Measurements from ENCODE around the gene YWHAB. TPM values are rescaled to one million over a fixed set of nuclear protein-coding genes. Genes with fewer than 3 reads are reported as not detected.
A peak's percentile ranks its signal among the peaks of the same experiment; 100 is the strongest.

YWHAB gene
- total and polyA plus RNA-seq, 10 of the 15 experiments (the other 5 are each of a cell fraction or from before 2014, with no cell fraction given) = 63.5 to 323 (median 144) TPM

- TF ChIP-seq, protein P1, sequence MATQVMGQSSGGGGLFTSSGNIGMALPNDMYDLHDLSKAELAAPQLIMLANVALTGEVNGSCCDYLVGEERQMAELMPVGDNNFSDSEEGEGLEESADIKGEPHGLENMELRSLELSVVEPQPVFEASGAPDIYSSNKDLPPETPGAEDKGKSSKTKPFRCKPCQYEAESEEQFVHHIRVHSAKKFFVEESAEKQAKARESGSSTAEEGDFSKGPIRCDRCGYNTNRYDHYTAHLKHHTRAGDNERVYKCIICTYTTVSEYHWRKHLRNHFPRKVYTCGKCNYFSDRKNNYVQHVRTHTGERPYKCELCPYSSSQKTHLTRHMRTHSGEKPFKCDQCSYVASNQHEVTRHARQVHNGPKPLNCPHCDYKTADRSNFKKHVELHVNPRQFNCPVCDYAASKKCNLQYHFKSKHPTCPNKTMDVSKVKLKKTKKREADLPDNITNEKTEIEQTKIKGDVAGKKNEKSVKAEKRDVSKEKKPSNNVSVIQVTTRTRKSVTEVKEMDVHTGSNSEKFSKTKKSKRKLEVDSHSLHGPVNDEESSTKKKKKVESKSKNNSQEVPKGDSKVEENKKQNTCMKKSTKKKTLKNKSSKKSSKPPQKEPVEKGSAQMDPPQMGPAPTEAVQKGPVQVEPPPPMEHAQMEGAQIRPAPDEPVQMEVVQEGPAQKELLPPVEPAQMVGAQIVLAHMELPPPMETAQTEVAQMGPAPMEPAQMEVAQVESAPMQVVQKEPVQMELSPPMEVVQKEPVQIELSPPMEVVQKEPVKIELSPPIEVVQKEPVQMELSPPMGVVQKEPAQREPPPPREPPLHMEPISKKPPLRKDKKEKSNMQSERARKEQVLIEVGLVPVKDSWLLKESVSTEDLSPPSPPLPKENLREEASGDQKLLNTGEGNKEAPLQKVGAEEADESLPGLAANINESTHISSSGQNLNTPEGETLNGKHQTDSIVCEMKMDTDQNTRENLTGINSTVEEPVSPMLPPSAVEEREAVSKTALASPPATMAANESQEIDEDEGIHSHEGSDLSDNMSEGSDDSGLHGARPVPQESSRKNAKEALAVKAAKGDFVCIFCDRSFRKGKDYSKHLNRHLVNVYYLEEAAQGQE (IDR thresholded peaks at IDR 0.05; ENCODE audit: low read depth, low read length) = no peak
- no peak for TF ChIP-seq NFXL1 (IDR thresholded peaks at IDR 0.05; ENCODE audit: borderline replicate concordance)
- peak; percentile 65 for TF ChIP-seq KLF5 (IDR thresholded peaks at IDR 0.05; ENCODE audit: partially characterized antibody)
- 0 out of 2 replicates have a peak, but pooled peaks have one; percentile 41 for TF ChIP-seq ZNF217 (IDR thresholded peaks at IDR 0.05)
- peak; percentile 83 for TF ChIP-seq USF1 (IDR thresholded peaks at IDR 0.05; ENCODE audit: borderline replicate concordance, extremely low read length, insufficient read depth, low read depth, low read length)
- TF ChIP-seq ETV6 (conservative IDR thresholded peaks at IDR 0.05 in 1 of 2, IDR thresholded peaks at IDR 0.05 in 1 of 2; ENCODE audit: borderline replicate concordance in 1 of 2, low read depth in 1 of 2) = peak in 1 of 2 experiments; percentile 75; a peak in 2 of 4 replicates
- TF ChIP-seq ZBED1 (IDR thresholded peaks at IDR 0.05; ENCODE audit: borderline replicate concordance) = no peak
- TF ChIP-seq CHD1 (IDR thresholded peaks at IDR 0.05; ENCODE audit: low read depth, low read length) = 0 out of 2 replicates have a peak, but pooled peaks have one; percentile 60
- TF ChIP-seq CBFB (IDR thresholded peaks at IDR 0.05; ENCODE audit: low read depth) = peak; percentile 74
- TF ChIP-seq, protein P2, sequence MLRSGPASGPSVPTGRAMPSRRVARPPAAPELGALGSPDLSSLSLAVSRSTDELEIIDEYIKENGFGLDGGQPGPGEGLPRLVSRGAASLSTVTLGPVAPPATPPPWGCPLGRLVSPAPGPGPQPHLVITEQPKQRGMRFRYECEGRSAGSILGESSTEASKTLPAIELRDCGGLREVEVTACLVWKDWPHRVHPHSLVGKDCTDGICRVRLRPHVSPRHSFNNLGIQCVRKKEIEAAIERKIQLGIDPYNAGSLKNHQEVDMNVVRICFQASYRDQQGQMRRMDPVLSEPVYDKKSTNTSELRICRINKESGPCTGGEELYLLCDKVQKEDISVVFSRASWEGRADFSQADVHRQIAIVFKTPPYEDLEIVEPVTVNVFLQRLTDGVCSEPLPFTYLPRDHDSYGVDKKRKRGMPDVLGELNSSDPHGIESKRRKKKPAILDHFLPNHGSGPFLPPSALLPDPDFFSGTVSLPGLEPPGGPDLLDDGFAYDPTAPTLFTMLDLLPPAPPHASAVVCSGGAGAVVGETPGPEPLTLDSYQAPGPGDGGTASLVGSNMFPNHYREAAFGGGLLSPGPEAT (IDR thresholded peaks at IDR 0.05; ENCODE audit: low read depth) = peak; percentile 59; the same call in 1 of the 2 replicates
- TF ChIP-seq, protein P3, sequence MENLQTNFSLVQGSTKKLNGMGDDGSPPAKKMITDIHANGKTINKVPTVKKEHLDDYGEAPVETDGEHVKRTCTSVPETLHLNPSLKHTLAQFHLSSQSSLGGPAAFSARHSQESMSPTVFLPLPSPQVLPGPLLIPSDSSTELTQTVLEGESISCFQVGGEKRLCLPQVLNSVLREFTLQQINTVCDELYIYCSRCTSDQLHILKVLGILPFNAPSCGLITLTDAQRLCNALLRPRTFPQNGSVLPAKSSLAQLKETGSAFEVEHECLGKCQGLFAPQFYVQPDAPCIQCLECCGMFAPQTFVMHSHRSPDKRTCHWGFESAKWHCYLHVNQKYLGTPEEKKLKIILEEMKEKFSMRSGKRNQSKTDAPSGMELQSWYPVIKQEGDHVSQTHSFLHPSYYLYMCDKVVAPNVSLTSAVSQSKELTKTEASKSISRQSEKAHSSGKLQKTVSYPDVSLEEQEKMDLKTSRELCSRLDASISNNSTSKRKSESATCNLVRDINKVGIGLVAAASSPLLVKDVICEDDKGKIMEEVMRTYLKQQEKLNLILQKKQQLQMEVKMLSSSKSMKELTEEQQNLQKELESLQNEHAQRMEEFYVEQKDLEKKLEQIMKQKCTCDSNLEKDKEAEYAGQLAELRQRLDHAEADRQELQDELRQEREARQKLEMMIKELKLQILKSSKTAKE (IDR thresholded peaks at IDR 0.05; ENCODE audit: low read depth, poor library complexity, severe bottlenecking) = no peak
- no peak for TF ChIP-seq TCF3 (IDR thresholded peaks at IDR 0.05; ENCODE audit: borderline replicate concordance, insufficient read depth, low read depth, low read length)
- TF ChIP-seq, protein P4, sequence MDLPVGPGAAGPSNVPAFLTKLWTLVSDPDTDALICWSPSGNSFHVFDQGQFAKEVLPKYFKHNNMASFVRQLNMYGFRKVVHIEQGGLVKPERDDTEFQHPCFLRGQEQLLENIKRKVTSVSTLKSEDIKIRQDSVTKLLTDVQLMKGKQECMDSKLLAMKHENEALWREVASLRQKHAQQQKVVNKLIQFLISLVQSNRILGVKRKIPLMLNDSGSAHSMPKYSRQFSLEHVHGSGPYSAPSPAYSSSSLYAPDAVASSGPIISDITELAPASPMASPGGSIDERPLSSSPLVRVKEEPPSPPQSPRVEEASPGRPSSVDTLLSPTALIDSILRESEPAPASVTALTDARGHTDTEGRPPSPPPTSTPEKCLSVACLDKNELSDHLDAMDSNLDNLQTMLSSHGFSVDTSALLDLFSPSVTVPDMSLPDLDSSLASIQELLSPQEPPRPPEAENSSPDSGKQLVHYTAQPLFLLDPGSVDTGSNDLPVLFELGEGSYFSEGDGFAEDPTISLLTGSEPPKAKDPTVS (IDR thresholded peaks at IDR 0.05; ENCODE audit: low read depth, low read length) = no peak
- no peak for TF ChIP-seq MTA2 (IDR thresholded peaks at IDR 0.05; ENCODE audit: low read depth)
- TF ChIP-seq NFYA (IDR thresholded peaks at IDR 0.05; ENCODE audit: borderline replicate concordance, low read depth, low read length) = no peak
- TF ChIP-seq ELK1 (IDR thresholded peaks at IDR 0.05; ENCODE audit: low read depth, low read length) = peak; percentile 53; the same call in 1 of the 2 replicates
Measured at GRCh38 chr20:44885392-44886265, at the start of gene YWHAB (continued).
